ENCODE results near the gene SIPA1L3. TPM values are rescaled to one million over a fixed set of nuclear protein-coding genes. Genes with fewer than 3 reads are reported as not detected.

SIPA1L3 gene
- total and polyA plus RNA-seq, 10 of the 15 experiments (the other 5 are each of a cell fraction or from before 2014, with no cell fraction given), result 0.24 to 66.2 (median 19.1) TPM

GRCh38 chr19:38011426-38011825 lies 104.4 kb downstream of the SIPA1L3 start:
- in situ Hi-C loops (cut with MboI) (no loop called here), intact Hi-C loops (cut with micrococcal nuclease; ENCODE audit: unreplicated experiment) (no loop called here)
- no peak overlapping the region for H3K4me2 ChIP-seq (ENCODE audit: control insufficient read depth, insufficient read depth)
- CTCF ChIA-PET, result no interaction called here
- peaks cover 30% of the 10 kb centered on the region for H3K4me1 ChIP-seq (ENCODE audit: control insufficient read depth, insufficient read depth, low read length)
- RAD21 ChIA-PET (ENCODE audit: unreplicated experiment), result no interaction called here
- H3K4me3 ChIP-seq, result no peak overlapping the region
- H3K9me3 ChIP-seq (replicated peaks; ENCODE audit: control insufficient read depth, insufficient read depth, low read length), result no peaks in the 10 kb centered on the region
- H3K36me3 ChIP-seq (ENCODE audit: control insufficient read depth in 2 of 2, insufficient read depth in 2 of 2, low read length in 1 of 2), result peaks cover 3 to 7% of the 10 kb centered on the region in 2 experiments; a peak in 3 of 4 replicates
- H3K27ac ChIP-seq (ENCODE audit: control insufficient read depth, insufficient read depth), result no peak overlapping the region
- ATAC-seq (no peak), DNase-seq (ENCODE audit: low read depth, low spot score) (no peak), FAIRE-seq (no peak)
- no peaks in the 10 kb centered on the region for H4K20me1 ChIP-seq (ENCODE audit: control insufficient read depth, insufficient read depth)
- WGBS (ENCODE audit: insufficient coverage, insufficient replicate concordance, low lambda C conversion rate, missing lambda C conversion rate), result 96% methylated on average over 3 of the region's 3 CpGs
- H3K9ac ChIP-seq (ENCODE audit: control insufficient read depth, insufficient read depth, low read length), result no peak overlapping the region
- H3K79me2 ChIP-seq (ENCODE audit: control insufficient read depth, insufficient read depth, low read length), result peaks cover 27% of the 10 kb centered on the region
- SMC1A ChIA-PET (ENCODE audit: uncharacterized antibody, unreplicated experiment), result interaction anchor here (0.7 to 9.1 kb wide), 4 partner anchors 9 to 77 kb away, joined by 3 to 102 read pairs (median 4); no protein-coding TSS in a partner anchor
- H2AFZ ChIP-seq (ENCODE audit: control insufficient read depth, low read depth, low read length), result no peak overlapping the region
- no TSS peak for BruUV-seq (replicated peaks)
- POLR2A ChIA-PET, result interaction anchor here (0.5 kb wide), 1 partner anchor 232 kb away, joined by 5 read pairs; no protein-coding TSS in a partner anchor
- no peaks in the 10 kb centered on the region for H3K27me3 ChIP-seq (replicated peaks in 1 of 2; ENCODE audit: control insufficient read depth in 2 of 2, insufficient read depth in 2 of 2, low read length in 1 of 2)
- no peak for TF ChIP-seq EED (IDR thresholded peaks at IDR 0.05; ENCODE audit: low read depth)
- no peak for TF ChIP-seq LARP7 (IDR thresholded peaks at IDR 0.05)
- no peak for TF ChIP-seq NR2F1 (conservative IDR thresholded peaks at IDR 0.05)
- no peak for TF ChIP-seq TARDBP (IDR thresholded peaks at IDR 0.05; ENCODE audit: borderline replicate concordance)
- no peak for TF ChIP-seq POU2F2 (IDR thresholded peaks at IDR 0.05; ENCODE audit: borderline replicate concordance, low read depth, low read length)
- no peak for TF ChIP-seq TAF1 (IDR thresholded peaks at IDR 0.05; ENCODE audit: borderline replicate concordance, low read depth, low read length)
- no peak for TF ChIP-seq CBFB (IDR thresholded peaks at IDR 0.05; ENCODE audit: low read depth)
- no peak for TF ChIP-seq ZBTB33 (IDR thresholded peaks at IDR 0.05)
- TF ChIP-seq MYB (IDR thresholded peaks at IDR 0.05; ENCODE audit: borderline replicate concordance, low read depth, low read length), result no peak
- TF ChIP-seq ESRRA (IDR thresholded peaks at IDR 0.05; ENCODE audit: low read length), result no peak
- TF ChIP-seq SUZ12 (IDR thresholded peaks at IDR 0.05; ENCODE audit: unreplicated experiment), result no peak
- no peak for TF ChIP-seq RB1 (IDR thresholded peaks at IDR 0.05; ENCODE audit: borderline replicate concordance)
- TF ChIP-seq, protein P1, sequence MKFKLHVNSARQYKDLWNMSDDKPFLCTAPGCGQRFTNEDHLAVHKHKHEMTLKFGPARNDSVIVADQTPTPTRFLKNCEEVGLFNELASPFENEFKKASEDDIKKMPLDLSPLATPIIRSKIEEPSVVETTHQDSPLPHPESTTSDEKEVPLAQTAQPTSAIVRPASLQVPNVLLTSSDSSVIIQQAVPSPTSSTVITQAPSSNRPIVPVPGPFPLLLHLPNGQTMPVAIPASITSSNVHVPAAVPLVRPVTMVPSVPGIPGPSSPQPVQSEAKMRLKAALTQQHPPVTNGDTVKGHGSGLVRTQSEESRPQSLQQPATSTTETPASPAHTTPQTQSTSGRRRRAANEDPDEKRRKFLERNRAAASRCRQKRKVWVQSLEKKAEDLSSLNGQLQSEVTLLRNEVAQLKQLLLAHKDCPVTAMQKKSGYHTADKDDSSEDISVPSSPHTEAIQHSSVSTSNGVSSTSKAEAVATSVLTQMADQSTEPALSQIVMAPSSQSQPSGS (IDR thresholded peaks at IDR 0.05; ENCODE audit: low read length), result no peak
- TF ChIP-seq KAT2A (conservative IDR thresholded peaks at IDR 0.05; ENCODE audit: control insufficient read depth, low read depth, low read length), result no peak
- no peak for TF ChIP-seq IKZF2 (IDR thresholded peaks at IDR 0.05)
- TF ChIP-seq EZH2 (IDR thresholded peaks at IDR 0.05; ENCODE audit: borderline replicate concordance, control insufficient read depth, low read depth, low read length), result no peak
- no peak for TF ChIP-seq RELA (IDR thresholded peaks at IDR 0.05; ENCODE audit: borderline replicate concordance, partially characterized antibody)
- TF ChIP-seq ZNF687 (IDR thresholded peaks at IDR 0.05), result no peak

All from GM12878 (cell line).